ENCODE results near the gene RSRC1. TPM values are rescaled to one million over a fixed set of nuclear protein-coding genes. Genes with fewer than 3 reads are reported as not detected.
A peak's percentile ranks its signal among the peaks of the same experiment; 100 is the strongest.

The RSRC1 gene
- total RNA-seq, 1 experiment from 2014 or later = 21.7 TPM

GRCh38 chr3:158095111-158095813, 14.6 kb upstream of the RSRC1 start:
- no peaks in the 10 kb centered on the region for H3K36me3 ChIP-seq (replicated peaks; ENCODE audit: control insufficient read depth, insufficient read depth, low read length)
- peak overlapping the region; percentile 40; the same call in 1 of the 2 replicates for H3K4me3 ChIP-seq (ENCODE audit: insufficient read depth, low read depth, low read length)

GRCh38 chr3:158095814-158096704, 13.8 kb upstream of the RSRC1 start:
- peak; percentile 21 for DNase-seq
- Histone ChIP-seq H3K36me3 (replicated peaks; ENCODE audit: control insufficient read depth, insufficient read depth, low read length) (no peaks in the 10 kb centered on the region), H3K27me3 (ENCODE audit: control insufficient read depth, insufficient read depth, low read length) (peaks cover 82% of the 10 kb centered on the region), H3K4me3 (ENCODE audit: insufficient read depth, low read depth, low read length) (no peak overlapping the region; the same call in 1 of the 2 replicates)

More at GRCh38 chr3:158095111-158095813, 14.6 kb upstream of the RSRC1 start:
- peaks cover 74% of the 10 kb centered on the region for H3K27me3 ChIP-seq (ENCODE audit: control insufficient read depth, insufficient read depth, low read length)
- peak; percentile 59 for DNase-seq

GRCh38 chr3:158097081-158097592, 12.8 kb upstream of the RSRC1 start:
- H3K4me3 ChIP-seq (ENCODE audit: insufficient read depth, low read depth, low read length) = peak overlapping the region; percentile 74; the same call in 1 of the 2 replicates
- peaks cover 92% of the 10 kb centered on the region for H3K27me3 ChIP-seq (ENCODE audit: control insufficient read depth, insufficient read depth, low read length)
- no peaks in the 10 kb centered on the region for H3K36me3 ChIP-seq (replicated peaks; ENCODE audit: control insufficient read depth, insufficient read depth, low read length)
- DNase-seq = no peak

- Histone ChIP-seq H3K4me3 (ENCODE audit: insufficient read depth, low read depth, low read length) (peak overlapping the region; percentile 74), H3K27me3 (ENCODE audit: control insufficient read depth, insufficient read depth, low read length) (peaks cover 96% of the 10 kb centered on the region)
- DNase-seq = peak; percentile 98
Observed at GRCh38 chr3:158097593-158098308, 12.1 kb upstream of the RSRC1 start.

GRCh38 chr3:158098309-158098639, 11.6 kb upstream of the RSRC1 start:
- Histone ChIP-seq H3K36me3 (replicated peaks; ENCODE audit: control insufficient read depth, insufficient read depth, low read length) (no peaks in the 10 kb centered on the region), H3K27me3 (ENCODE audit: control insufficient read depth, insufficient read depth, low read length) (peaks cover 96% of the 10 kb centered on the region), H3K4me3 (ENCODE audit: insufficient read depth, low read depth, low read length) (peak overlapping the region; percentile 74)
- DNase-seq = no peak

More at GRCh38 chr3:158097593-158098308, 12.1 kb upstream of the RSRC1 start:
- no peaks in the 10 kb centered on the region for H3K36me3 ChIP-seq (replicated peaks; ENCODE audit: control insufficient read depth, insufficient read depth, low read length)

GRCh38 chr3:158098834-158099424, 11.0 kb upstream of the RSRC1 start:
- Histone ChIP-seq H3K4me3 (ENCODE audit: insufficient read depth, low read depth, low read length) (no peak overlapping the region), H3K36me3 (replicated peaks; ENCODE audit: control insufficient read depth, insufficient read depth, low read length) (no peaks in the 10 kb centered on the region), H3K27me3 (ENCODE audit: control insufficient read depth, insufficient read depth, low read length) (peaks cover 96% of the 10 kb centered on the region)
- peak; percentile 34 for DNase-seq

- H3K27me3 ChIP-seq (ENCODE audit: control insufficient read depth, insufficient read depth, low read length) = peaks cover 96% of the 10 kb centered on the region
- H3K4me3 ChIP-seq (ENCODE audit: insufficient read depth, low read depth, low read length) = no peak overlapping the region
- DNase-seq = no peak
- no peaks in the 10 kb centered on the region for H3K36me3 ChIP-seq (replicated peaks; ENCODE audit: control insufficient read depth, insufficient read depth, low read length)
Observed at GRCh38 chr3:158100681-158101080, 9.2 kb upstream of the RSRC1 start.

GRCh38 chr3:158101335-158102241, 8.3 kb upstream of the RSRC1 start:
- H3K27me3 ChIP-seq (ENCODE audit: control insufficient read depth, insufficient read depth, low read length) = peaks cover 96% of the 10 kb centered on the region
- no peak for DNase-seq
- no peaks in the 10 kb centered on the region for H3K36me3 ChIP-seq (replicated peaks; ENCODE audit: control insufficient read depth, insufficient read depth, low read length)
- no peak overlapping the region for H3K4me3 ChIP-seq (ENCODE audit: insufficient read depth, low read depth, low read length)

GRCh38 chr3:158102242-158103080, 7.4 kb upstream of the RSRC1 start:
- peak; percentile 33 for DNase-seq
- Histone ChIP-seq H3K36me3 (replicated peaks; ENCODE audit: control insufficient read depth, insufficient read depth, low read length) (no peaks in the 10 kb centered on the region), H3K27me3 (ENCODE audit: control insufficient read depth, insufficient read depth, low read length) (peaks cover 97% of the 10 kb centered on the region), H3K4me3 (ENCODE audit: insufficient read depth, low read depth, low read length) (peak overlapping the region; percentile 37; the same call in 1 of the 2 replicates)

GRCh38 chr3:158103081-158103886, 6.6 kb upstream of the RSRC1 start:
- DNase-seq = peak; percentile 60
- H3K27me3 ChIP-seq (ENCODE audit: control insufficient read depth, insufficient read depth, low read length) = peaks cover 99% of the 10 kb centered on the region
- peak overlapping the region; percentile 37 for H3K4me3 ChIP-seq (ENCODE audit: insufficient read depth, low read depth, low read length)
- H3K36me3 ChIP-seq (replicated peaks; ENCODE audit: control insufficient read depth, insufficient read depth, low read length) = no peaks in the 10 kb centered on the region

GRCh38 chr3:158103887-158104327, 6.0 kb upstream of the RSRC1 start:
- peak overlapping the region; percentile 37; the same call in 1 of the 2 replicates for H3K4me3 ChIP-seq (ENCODE audit: insufficient read depth, low read depth, low read length)
- H3K27me3 ChIP-seq (ENCODE audit: control insufficient read depth, insufficient read depth, low read length) = peaks cover 100% of the 10 kb centered on the region
- DNase-seq = peak; percentile 62

GRCh38 chr3:158104431-158104921, 5.4 kb upstream of the RSRC1 start:
- Histone ChIP-seq H3K27me3 (ENCODE audit: control insufficient read depth, insufficient read depth, low read length) (peaks cover 97% of the 10 kb centered on the region), H3K36me3 (replicated peaks; ENCODE audit: control insufficient read depth, insufficient read depth, low read length) (no peaks in the 10 kb centered on the region), H3K4me3 (ENCODE audit: insufficient read depth, low read depth, low read length) (no peak overlapping the region)
- no peak for DNase-seq

More at GRCh38 chr3:158103887-158104327, 6.0 kb upstream of the RSRC1 start:
- no peaks in the 10 kb centered on the region for H3K36me3 ChIP-seq (replicated peaks; ENCODE audit: control insufficient read depth, insufficient read depth, low read length)
